GM21619 (cell line): ENCODE data around the gene KRTAP15-1.

ENCODE experiments used
- ATAC-seq: cut with Tn5 transposase; IDR thresholded peaks from one replicate; pipeline ENCODE4 v1.9.1; 2021; ENCODE audit not compliant: unreplicated experiment

KRTAP15-1 gene, protein sequence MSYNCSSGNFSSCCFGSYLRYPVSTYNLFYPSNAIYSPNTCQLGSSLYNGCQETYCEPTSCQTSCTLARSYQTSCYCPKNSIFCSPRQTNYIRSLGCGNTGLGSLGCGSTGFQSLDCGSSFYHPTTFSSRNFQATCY

GRCh38 chr21:30439975-30440374 lies at the start of gene KRTAP15-1:
TSS of gene KRTAP15-1 (plus strand) at chr21:30440275. CDS start at chr21:30440328, 53 bp downstream.
- no peak for ATAC-seq

- no peak for ATAC-seq
Observed at GRCh38 chr21:30391492-30392025, 48.5 kb upstream of the KRTAP15-1 start.

DNA sequence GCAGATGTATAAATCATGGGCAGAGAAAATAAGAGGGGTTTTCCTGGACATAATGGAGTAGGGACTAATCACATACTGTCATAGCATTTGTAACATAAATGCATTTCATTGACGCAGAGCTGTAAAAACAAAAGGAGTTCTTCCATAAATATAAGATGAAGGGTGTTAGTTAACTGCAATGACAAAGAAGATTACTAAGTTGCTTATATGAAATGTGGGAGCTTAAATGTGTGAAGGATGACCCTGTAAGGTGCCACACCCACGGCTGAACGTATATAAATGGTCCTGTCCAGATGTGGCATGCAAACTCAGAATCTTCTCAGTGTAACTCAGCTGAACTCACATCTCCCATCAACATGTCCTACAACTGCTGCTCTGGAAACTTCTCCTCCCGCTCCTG lies 44.3 kb upstream of the KRTAP15-1 start, which contains the start of gene KRTAP13-1:
TSS of gene KRTAP13-1 (plus strand) at position 301 of the 400 bp plus-strand sequence. CDS start at position 357, 56 bp downstream.
- ATAC-seq, result no peak

DNA sequence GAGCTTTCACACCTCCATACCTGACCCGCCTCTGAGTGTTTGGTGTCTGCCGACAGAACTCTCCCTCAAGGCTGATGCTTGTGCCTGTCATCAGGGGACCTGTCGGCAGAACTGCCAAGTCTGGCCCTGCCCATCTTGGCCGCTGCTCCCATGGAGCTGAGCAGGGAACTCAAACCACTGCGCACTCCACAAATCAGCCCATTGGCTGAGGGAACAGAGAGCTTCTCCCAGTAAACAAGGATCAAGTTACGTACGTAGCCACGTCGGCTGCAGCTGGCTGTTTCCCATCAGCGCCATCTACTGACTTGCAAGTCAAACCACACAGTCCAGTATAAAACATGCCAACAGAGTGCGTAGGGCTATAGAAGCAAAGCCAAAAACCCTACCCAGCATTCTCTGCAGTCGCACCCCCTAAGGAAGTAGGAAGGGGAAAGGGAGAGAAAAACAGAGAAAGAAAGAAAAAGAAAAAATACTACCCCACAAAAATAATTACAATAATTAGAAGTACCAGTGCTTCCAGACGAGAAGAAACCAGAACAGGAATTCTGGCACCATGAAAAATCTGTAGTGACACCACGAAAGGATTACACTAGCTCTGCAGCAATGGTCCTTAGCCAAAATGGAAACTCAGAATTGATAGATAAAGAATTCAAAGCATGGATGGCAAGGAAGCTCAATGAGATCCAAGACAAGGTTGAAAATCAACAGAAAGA lies 31.1 kb upstream of the KRTAP15-1 start:
- ATAC-seq, result no peak

DNA sequence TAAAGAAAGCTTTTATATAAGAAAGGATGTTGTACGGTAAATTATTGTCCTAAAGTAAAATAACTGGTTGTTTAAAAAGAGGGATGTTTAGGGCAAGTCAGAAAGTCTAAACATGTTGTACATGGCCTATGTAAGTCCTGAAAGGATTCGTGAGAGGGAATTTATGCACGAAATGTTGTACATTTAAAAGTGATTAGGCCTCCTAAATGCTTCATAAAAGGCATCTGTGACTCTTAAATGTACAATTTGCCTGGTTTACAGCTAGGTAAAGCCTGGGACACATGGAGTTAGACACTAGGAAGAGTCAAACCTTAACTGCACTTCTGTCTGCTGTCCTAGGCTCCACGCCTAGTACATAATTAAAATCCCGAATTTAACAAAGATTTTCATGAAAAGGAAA lies 24.1 kb upstream of the KRTAP15-1 start:
- no peak for ATAC-seq

- ATAC-seq, result no peak
Observed at GRCh38 chr21:30425826-30426225, 14.2 kb upstream of the KRTAP15-1 start, which contains the start of gene KRTAP13-3. TSS of gene KRTAP13-3 (minus strand) at chr21:30425926. CDS start at chr21:30425912, 14 bp downstream.

DNA sequence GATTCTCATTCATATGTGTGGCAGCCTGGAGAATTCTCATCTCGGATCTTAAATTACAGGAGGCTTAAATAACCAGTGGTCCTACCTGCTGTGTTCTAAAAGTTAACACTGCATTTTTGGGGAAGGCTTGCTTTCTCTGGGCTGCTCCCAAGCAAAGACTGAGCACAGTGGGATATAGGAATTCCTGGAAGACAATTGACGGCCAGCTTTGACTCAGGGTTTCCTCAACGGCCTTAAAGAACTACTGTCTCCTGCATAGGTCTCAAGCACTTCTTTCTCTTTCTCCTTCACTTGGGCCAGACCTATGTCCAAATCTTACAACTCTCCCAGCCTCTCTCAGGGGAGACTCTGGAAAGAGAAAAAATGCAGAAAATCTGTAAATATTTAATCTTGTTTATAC lies 13.3 kb upstream of the KRTAP15-1 start:
- ATAC-seq, result no peak

DNA sequence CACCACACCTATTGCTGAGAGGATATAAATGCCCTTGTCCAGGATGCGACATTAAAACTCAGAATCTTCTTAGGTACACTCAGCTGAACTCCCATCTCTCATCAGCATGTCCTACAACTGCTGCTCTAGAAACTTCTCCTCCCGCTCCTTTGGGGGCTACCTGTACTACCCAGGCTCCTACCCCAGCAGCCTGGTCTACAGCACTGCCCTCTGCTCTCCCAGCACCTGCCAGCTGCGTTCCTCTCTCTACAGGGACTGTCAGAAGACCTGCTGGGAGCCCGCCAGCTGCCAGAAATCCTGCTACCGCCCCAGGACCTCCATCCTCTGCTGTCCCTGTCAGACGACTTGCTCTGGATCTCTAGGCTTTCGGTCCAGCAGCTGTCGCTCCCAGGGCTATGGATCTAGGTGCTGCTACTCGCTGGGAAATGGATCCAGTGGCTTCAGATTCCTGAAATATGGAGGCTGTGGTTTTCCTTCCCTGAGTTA lies 9.9 kb upstream of the KRTAP15-1 start, which contains the start of gene KRTAP13-4:
TSS of gene KRTAP13-4 (plus strand) at position 51 of the 486 bp plus-strand sequence. CDS start at position 107, 56 bp downstream.
- ATAC-seq, result no peak

DNA sequence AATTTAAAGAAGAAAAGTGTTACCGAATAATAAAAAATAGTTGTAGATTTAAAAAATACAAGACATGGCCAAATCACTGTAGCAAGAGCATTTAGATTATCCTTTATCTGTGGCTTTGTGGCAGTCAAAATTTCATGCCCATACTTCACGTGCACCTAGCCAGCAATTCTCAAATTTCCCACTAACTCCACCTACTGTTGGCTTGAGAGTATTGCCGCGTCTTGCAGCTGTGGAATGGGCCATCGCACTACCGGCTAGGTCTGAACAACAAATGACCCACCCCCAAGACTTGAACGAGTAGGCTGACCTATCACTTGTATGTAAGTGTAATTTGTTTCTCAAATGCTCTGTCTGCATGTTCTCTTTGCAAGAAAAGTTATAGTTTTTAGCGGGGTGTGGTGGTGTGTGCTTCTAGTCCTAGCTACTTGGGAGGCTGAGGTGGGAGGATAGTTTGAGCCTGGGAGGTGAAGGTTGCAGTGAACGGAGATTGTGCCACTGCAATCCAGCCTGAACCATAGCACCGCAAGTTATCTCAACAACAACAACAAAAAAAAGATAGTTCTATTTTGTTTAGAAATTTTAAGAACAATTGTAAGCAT lies 5.9 kb upstream of the KRTAP15-1 start:
- ATAC-seq, result no peak

DNA sequence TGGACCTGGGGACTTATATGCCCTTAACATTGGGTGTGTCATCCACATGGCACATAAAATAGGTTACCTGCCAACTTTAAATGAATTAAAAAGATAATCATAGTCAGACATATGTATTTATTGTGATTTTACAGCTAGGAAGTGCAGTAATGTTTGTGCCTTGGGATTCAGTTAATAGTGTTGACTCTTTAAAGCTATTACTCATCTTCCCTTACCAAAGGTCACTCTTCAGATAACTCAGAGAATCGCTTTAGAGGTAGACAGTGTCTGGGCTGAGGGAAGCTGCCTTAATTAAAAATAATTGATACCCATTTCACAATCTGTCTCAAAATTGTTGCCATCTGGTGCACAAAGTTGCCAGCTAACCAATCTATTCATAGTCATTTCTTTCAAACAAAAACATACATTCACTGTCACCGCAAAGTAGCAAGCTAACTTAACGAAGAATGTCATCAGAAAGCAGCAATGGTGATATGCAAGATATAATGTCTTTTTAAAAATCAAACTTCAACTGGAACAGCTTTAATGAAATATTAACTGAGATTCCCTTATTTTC lies 3.0 kb upstream of the KRTAP15-1 start:
- ATAC-seq, result no peak

GRCh38 chr21:30443226-30443625 lies 3.2 kb downstream of the KRTAP15-1 start:
- no peak for ATAC-seq

- no peak for ATAC-seq
Observed at GRCh38 chr21:30444204-30444603, 4.1 kb downstream of the KRTAP15-1 start.

- no peak for ATAC-seq
Observed at GRCh38 chr21:30447056-30447455, 7.0 kb downstream of the KRTAP15-1 start.

GRCh38 chr21:30448514-30448913 lies 8.4 kb downstream of the KRTAP15-1 start:
- ATAC-seq, result no peak

DNA sequence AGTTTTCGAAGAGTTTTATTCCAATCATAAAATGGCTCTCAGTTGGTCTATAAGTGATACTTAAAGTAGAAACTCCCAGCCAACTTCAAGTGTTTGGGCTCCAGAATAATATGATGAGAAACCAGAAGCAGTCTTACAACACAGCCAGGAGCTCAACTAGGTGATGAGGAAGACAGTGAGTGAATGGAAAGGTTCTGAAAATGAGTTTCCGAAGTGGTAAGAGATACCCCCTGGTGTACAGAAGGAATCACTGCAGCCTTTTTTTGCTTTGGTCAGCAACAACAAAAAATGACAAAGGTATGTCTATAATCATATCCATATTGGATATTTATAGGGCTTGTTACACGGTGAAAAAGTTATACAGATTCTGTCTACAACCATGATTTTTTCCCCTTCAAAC lies 23.6 kb downstream of the KRTAP15-1 start:
- no peak for ATAC-seq

DNA sequence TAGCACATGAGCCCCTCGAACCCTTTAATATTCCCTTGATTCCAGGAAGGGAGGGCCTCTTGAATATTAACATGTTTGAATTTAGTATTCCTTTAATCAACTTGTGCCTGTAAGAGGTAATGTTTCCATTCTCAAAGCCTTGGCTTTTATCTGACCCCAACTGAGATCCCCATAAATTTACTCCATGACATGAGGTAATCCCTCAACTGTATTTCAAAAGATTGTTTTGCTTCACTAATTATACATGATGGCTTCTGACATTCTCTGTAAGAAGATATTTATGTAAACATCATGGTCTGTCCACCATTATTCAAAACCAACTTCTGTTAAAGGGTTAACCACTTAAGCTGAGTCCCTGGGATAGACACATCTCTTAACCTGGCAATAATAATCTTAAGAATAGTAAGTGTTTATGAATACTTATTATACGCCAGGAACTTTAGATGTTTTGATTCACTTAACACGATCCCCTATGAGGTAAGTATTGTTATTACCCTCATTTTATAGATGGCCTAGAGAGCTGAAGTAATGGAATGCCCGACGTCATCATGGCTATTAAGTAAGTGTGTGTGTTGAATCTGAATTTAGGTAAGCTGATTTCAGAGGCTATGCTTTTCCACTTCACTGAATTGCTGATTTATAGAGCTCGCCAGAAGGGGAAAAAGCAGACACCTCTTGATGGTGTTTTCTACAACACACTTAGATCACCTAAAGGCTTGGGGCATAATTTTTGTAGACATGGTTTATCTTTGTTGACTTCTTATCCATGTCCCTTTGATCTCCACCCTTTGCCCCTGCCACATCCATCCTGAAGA lies 29.0 kb downstream of the KRTAP15-1 start:
- ATAC-seq, result no peak

DNA sequence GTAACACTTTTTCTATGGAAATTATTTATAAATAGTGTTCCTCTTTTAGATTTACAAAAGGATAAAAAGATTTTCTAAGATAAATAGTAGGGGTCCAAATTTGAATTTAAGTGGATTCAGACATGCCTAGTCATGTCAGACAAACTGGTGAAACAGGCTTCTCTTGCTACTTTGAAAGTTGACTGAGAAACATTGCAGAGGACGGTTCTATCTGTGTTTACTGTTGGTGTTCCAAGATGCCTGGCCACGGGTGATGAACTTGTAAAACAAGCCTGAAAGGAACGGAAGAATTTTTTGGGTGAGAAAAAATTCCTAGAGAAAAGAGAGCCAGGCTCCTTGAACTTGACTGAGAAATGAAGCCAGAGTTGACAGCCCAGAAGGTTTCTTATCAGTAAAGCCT lies 37.9 kb downstream of the KRTAP15-1 start:
- ATAC-seq, result no peak

DNA sequence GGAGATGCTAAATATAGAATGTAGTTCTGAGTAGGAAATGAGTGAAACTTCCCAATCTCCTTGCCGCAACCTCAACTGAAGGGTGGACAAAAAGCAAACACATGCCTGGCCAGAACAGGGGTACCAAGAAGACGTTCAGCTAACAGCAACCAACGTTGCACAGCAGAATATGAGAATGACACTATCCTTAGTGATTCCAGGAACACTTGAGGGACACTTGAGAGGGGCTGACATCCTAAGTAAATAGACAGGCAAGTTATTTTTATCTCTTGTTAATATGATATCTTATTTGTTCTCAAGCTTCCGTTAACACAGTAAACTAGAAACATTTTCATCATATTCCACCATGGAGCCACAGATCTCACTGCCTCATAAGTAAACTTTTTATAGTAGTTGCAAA lies 39.2 kb downstream of the KRTAP15-1 start:
- no peak for ATAC-seq

DNA sequence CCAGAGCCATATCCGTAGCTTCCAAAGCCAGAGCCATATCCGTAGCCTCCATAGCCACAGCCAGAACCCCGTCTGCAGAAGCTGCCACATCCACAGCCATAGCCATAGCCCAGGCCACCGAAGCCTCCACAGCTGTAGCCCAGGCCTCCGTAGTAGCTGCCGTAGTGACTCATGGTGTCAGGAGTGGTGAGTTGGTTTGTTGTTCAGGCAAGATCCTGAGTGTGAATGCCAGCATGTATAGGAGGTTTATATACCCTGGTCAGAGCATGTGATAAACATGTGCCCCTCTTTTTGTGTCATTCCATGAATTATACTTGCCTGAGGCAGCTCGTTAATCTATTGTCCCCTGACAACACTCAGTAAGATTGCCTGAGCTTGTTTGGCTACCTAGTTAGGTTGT lies 40.1 kb downstream of the KRTAP15-1 start, which contains the start of gene KRTAP19-1:
TSS of gene KRTAP19-1 (minus strand) at position 223 of the 400 bp plus-strand sequence. CDS start at position 173, 50 bp downstream.
- no peak for ATAC-seq

DNA sequence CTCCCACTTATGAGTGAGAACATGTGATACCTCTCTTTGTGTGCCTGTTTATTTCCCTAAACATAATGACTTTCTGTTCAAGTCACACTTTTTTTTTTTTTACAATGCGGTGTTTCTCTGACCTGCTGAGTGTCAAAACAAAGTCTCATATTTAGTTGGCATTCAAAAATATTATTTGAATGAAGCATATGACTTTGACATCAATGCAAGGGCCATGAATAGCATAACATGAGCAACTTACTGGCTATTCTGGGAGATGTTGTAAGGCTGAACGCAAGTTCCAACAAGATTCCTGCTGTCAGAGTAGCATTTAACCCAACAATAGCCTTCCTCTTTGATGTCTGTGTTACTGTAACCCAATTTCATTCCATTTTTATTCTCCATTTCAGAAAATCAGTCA lies 42.1 kb downstream of the KRTAP15-1 start:
- ATAC-seq, result no peak
